SK-N-SH treated with all-trans-retinoic acid at 6 μM for 48 hours (cell line): ENCODE measurements around the gene ETS1.

Experiments used
- CSDC2 ChIP-seq: fragments of 250-450 bp; sonication (Bioruptor Pico); IDR thresholded peaks from 2 replicates; pipeline ENCODE4 v1.5.0; 2020; ENCODE audit warnings: mild to moderate bottlenecking, moderate library complexity
- PPARA ChIP-seq: fragments of 250-450 bp; sonication (Bioruptor Pico); IDR thresholded peaks from 2 replicates; pipeline ENCODE4 v1.5.0; 2020; ENCODE audit warnings: mild to moderate bottlenecking, borderline replicate concordance
- RARB ChIP-seq: fragments of 250-450 bp; sonication (Bioruptor Pico); IDR thresholded peaks from 2 replicates; pipeline ENCODE4 v1.8.0; 2021; ENCODE audit warnings: mild to moderate bottlenecking, moderate library complexity
- TCF4 ChIP-seq: fragments of 250-450 bp; sonication (Bioruptor Pico); IDR thresholded peaks from 2 replicates; pipeline ENCODE4 v1.8.0; 2021; ENCODE audit warnings: mild to moderate bottlenecking, moderate library complexity, borderline replicate concordance
- ZFP3 ChIP-seq: fragments of 250-450 bp; sonication (Bioruptor Pico); IDR thresholded peaks from 2 replicates; pipeline ENCODE4 v1.5.0; 2020; ENCODE audit warnings: mild to moderate bottlenecking, moderate library complexity
- ZFP30 ChIP-seq: fragments of 450-650 bp; formaldehyde crosslinking; IDR thresholded peaks from 2 replicates; pipeline ENCODE4 v1.5.0; 2022; ENCODE audit warnings: mild to moderate bottlenecking, moderate library complexity
- ZNF565 ChIP-seq: fragments of 450-650 bp; formaldehyde crosslinking; conservative IDR thresholded peaks from 2 replicates; pipeline ENCODE4 v1.5.0; 2020; ENCODE audit warnings: low read depth, mild to moderate bottlenecking, moderate library complexity
- ZNF70 ChIP-seq: fragments of 450-650 bp; formaldehyde crosslinking; IDR thresholded peaks from 2 replicates; pipeline ENCODE4 v1.5.0; 2020; ENCODE audit warnings: mild to moderate bottlenecking, moderate library complexity
- TF ChIP-seq, protein P1 (sequence below): fragments of 250-450 bp; sonication (Bioruptor Pico); IDR thresholded peaks from 2 replicates; pipeline ENCODE4 v1.5.1; 2020; ENCODE audit warnings: low read depth, mild to moderate bottlenecking, moderate library complexity
- TF ChIP-seq, protein P2 (sequence below): fragments of 250-450 bp; sonication (Bioruptor Pico); IDR thresholded peaks from 2 replicates; pipeline ENCODE4 v1.8.0; 2020; ENCODE audit warnings: mild to moderate bottlenecking, moderate library complexity, borderline replicate concordance

DNA sequence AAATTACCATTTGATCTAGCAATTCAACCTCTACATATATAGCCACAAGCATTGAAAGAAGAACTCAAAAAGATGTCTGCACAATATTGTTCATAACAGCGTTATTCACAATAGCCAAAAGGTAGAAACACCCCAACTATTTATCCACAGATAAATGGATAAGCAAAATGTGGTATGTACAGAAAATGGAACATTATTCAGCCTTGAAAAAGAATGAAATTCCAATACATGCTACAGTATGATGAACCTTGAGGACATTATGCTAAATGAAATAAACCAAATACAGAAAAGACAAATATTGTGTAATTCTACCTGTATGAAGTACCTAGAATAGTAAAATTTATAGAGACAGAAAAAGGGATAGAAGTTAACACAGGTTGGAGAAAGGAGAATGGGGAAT is 2.6 kb upstream of the ETS1 start:
- TF ChIP-seq ZNF565 (no peak), TCF4 (CRISPR knock-in tag) (no peak), CSDC2 (CRISPR knock-in tag) (no peak), PPARA (CRISPR knock-in tag) (no peak), RARB (CRISPR knock-in tag) (no peak), ZFP30 (CRISPR knock-in tag) (no peak), ZNF70 (no peak), ZFP3 (CRISPR knock-in tag) (no peak)
- TF ChIP-seq, protein P1, sequence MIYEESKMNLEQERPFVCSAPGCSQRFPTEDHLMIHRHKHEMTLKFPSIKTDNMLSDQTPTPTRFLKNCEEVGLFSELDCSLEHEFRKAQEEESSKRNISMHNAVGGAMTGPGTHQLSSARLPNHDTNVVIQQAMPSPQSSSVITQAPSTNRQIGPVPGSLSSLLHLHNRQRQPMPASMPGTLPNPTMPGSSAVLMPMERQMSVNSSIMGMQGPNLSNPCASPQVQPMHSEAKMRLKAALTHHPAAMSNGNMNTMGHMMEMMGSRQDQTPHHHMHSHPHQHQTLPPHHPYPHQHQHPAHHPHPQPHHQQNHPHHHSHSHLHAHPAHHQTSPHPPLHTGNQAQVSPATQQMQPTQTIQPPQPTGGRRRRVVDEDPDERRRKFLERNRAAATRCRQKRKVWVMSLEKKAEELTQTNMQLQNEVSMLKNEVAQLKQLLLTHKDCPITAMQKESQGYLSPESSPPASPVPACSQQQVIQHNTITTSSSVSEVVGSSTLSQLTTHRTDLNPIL (CRISPR knock-in tag), result no peak
- TF ChIP-seq, protein P2, sequence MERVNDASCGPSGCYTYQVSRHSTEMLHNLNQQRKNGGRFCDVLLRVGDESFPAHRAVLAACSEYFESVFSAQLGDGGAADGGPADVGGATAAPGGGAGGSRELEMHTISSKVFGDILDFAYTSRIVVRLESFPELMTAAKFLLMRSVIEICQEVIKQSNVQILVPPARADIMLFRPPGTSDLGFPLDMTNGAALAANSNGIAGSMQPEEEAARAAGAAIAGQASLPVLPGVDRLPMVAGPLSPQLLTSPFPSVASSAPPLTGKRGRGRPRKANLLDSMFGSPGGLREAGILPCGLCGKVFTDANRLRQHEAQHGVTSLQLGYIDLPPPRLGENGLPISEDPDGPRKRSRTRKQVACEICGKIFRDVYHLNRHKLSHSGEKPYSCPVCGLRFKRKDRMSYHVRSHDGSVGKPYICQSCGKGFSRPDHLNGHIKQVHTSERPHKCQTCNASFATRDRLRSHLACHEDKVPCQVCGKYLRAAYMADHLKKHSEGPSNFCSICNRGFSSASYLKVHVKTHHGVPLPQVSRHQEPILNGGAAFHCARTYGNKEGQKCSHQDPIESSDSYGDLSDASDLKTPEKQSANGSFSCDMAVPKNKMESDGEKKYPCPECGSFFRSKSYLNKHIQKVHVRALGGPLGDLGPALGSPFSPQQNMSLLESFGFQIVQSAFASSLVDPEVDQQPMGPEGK (CRISPR knock-in tag), result no peak
